ENCODE measurements around the gene NXN.
A peak's percentile ranks its signal among the peaks of the same experiment; 100 is the strongest.
"Not testable (repeated sequence)": the region's sequence is repeated elsewhere in the genome, so short reads cannot be mapped to it uniquely, and the experiment has no call there.

NXN gene

GRCh38 chr17:791829-792228, 187.7 kb downstream of the NXN start:
- no peak for DNase-seq

DNA sequence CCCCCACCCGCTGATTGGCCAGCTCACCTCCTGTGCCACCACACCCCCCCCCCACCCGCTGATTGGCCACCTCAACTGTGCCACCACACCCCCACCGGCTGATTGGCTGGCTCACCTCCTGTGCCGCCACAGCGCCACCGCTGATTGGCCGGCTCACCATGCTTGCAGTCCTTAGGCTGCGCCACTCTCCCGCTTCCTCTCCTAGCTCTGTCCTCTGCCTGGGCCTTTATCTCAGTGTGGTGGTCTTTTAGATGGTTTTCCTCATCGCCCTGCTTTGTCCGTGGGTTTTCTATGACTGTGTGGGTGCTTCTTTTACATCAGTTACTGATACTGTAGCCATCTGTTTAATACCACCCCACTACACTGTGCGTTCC, 188.7 kb downstream of the NXN start:
- DNase-seq = not testable (repeated sequence)

DNA sequence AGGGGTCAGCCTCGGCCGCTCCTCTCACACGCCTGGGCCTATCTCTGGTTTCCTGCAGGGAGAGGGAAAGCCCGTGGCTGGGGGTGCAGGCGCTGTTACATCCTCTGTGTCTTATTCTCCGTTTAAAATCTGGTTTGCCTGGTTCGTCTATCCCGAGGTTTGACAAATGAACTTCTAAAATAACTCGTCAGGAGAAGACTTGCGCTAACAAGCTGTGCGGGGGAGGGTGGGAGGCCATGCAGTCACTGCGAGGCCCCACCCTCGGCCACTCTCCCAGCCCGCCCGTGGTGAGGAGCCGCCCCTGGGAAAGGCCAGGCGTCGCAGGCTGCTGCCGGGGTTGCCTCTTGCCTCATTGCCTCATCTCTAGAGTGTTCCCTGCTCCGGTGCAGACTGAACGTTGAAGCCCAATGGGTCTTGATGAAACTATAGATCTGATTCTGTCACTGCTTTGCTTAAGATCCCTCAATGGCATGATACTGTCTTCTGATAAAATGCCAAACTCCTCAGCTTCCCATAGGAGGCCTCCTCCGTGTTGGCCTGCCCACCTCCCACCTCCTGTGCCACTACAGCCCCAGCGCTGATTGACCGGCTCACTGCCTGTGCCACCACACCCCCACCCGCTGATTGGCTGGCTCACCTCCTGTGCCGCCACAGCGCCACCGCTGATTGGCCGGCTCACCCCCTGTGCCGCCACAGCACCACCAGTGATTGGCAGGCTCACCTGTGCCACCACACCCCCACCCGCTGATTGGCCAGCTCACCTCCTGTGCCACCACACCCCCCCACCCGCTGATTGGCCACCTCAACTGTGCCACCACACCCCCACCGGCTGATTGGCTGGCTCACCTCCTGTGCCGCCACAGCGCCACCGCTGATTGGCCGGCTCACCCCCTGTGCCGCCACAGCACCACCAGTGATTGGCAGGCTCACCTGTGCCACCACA, 189.4 kb downstream of the NXN start:
- not testable (repeated sequence) for DNase-seq

- no peak for DNase-seq
Observed at GRCh38 chr17:789160-789840, 190.3 kb downstream of the NXN start.

DNA sequence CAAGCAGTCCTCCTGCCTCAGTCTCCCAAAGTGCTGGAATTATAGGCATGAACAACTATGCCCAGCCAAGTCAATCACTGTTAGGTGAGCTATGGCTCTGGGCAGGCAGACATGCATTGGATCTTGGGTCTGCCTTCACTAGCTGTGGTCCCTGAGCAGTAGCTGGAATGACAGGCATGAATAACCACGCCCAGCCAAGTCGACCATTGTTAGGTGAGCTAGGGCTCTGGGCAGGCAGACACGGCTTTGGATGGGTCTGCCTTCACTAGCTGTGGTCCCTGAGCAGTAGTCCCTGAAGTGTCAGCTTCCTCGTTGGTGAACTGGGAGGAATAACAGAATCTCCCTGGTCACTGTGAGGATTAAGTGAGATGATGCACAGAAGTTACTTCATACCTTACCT, 191.0 kb downstream of the NXN start:
- DNase-seq = no peak

DNA sequence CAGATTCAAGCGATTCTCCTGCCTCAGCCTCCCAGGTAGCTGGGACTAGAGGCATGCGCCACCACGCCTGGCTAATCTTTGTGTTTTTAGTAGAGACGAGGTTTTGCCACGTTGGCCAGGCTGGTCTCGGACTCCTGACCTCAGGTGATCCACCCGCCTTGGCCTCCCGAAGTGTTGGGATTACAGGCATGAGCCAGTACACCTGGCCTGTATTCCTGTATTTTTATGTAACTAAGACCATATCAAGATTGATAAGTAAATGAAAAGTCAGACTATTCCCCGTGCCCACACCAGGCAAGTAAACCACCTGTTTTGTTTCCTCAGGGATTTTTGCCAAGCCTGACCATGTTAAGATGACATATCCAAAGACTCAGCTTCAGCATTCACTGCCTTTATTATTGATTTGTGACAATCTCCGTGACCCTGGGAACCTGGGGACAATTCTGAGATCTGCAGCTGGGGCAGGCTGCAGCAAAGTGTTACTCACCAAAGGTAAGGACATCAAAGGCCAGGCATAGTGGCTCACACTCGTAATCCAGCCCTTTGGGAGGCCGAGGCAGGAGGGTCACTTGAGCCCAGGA, 191.8 kb downstream of the NXN start:
- DNase-seq = no peak

- DNase-seq = not testable (repeated sequence)
Observed at GRCh38 chr17:785901-786300, 193.7 kb downstream of the NXN start.

DNA sequence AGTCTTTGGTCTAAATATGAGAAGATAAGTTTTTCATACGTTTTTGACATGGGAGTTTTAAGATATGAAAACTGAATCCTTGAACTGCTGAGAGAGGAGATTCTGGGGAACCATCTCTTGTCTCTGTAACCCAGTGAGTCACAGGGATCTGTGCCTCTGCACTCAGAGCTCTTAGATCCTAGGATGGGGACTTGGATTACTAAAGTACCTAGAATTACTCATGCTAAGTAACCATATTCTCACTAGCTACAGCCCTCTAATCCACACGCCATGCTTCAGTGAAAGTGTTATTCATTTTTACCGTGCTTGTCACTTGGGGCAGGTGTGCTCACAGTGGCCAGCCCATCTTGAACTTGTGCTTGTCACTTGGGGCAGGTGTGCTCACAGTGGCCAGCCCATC, 195.4 kb downstream of the NXN start:
- DNase-seq = no peak

- peak; percentile 60 for DNase-seq
Observed at GRCh38 chr17:781805-782731, 197.5 kb downstream of the NXN start, which contains the start of the genes GLOD4 and MRM3. Gene GLOD4 (minus strand): TSS chr17:782280. CDS start chr17:782255, 25 bp downstream. Gene MRM3 (plus strand): TSS chr17:782353. CDS start chr17:782379, 26 bp downstream.

GRCh38 chr17:778096-778495, 201.5 kb downstream of the NXN start:
- DNase-seq = no peak

DNA sequence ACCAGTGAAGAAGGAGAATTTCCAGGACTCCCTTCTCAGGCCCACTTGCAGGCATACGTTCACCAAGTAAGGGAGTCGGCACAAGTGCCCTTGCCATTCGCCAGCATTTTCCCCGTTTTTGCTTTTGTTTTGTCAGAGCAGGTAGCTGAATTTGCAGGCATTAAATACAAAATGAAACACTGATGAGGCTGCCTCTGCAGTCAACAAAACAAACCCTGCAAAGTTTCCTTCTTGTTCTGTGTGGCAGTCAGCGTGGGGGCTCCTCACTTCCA, 205.3 kb downstream of the NXN start:
- DNase-seq = no peak

GRCh38 chr17:773467-774312, 205.9 kb downstream of the NXN start:
- DNase-seq = no peak

GRCh38 chr17:773016-773415, 206.6 kb downstream of the NXN start:
- DNase-seq = no peak

GRCh38 chr17:767076-767475, 212.5 kb downstream of the NXN start:
- DNase-seq = no peak

DNA sequence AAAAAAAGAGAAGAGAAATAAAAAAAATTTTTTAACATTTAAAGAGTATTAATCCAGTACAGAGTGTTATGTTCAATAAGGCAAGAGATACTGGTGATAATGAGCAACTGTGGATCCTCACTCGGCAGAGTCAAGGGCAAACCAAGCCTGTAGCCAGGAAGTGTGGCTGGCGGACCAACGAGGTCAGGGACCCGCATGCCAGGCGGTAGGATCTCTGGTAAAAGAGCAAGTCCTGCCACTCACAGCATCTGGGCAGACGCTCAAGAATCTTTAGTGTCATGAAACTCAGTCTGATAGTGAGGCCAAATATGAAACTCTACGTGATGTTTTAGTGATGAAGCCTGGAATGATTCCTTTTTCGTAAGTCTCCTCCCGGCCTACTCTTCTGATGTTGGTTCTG, 219.2 kb downstream of the NXN start:
- DNase-seq = no peak

- DNase-seq = no peak
Observed at GRCh38 chr17:759964-760363, 219.6 kb downstream of the NXN start.

DNA sequence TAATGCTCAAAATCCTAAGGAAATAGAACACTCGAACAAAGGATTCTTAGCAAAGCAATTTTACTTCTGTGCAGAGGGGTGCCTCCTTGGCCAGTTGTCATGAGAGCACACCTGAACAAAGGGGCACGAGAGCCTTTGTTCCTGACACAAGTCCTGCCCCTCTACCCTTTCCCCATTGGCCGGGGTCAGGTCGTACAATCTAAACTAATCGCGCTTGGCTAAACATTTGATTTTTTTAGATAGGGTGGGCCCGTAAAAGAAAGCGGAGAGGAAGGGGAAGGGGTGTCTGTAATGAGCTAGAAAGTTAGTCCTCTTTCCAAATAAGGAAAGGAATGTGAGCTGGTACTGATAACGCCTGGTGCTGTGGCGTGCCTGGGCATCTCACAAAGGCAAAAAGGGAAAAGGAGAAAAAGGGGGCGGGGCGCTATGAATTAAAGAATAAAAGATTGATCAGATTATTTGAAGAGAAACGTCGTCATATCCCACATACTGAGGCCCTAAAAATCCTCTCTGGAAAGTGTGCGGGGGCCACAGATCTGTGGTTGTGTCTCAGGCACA, 223.5 kb downstream of the NXN start:
- not testable (repeated sequence) for DNase-seq

GRCh38 chr17:755319-755961, 224.1 kb downstream of the NXN start:
- DNase-seq = not testable (repeated sequence)

DNA sequence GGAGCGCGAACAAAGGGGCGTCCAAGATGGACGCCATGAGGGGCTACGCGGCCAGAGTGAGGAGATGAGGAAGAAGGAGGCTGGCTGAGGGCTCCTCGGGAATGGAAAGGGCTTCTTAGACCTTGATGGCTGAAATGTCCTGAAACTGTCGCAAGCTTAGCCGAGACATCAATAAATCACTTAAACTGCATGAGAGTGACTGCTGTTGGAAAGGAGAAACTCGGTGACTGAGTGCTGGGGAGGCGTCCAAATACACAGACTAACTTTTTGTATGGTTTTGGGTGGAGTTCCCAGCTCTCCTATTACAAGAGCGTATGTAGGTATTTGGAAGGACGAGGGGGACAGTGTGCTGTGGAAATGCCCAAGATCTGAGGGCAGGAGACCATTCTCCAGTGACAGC, 226.2 kb downstream of the NXN start:
- no peak for DNase-seq

DNA sequence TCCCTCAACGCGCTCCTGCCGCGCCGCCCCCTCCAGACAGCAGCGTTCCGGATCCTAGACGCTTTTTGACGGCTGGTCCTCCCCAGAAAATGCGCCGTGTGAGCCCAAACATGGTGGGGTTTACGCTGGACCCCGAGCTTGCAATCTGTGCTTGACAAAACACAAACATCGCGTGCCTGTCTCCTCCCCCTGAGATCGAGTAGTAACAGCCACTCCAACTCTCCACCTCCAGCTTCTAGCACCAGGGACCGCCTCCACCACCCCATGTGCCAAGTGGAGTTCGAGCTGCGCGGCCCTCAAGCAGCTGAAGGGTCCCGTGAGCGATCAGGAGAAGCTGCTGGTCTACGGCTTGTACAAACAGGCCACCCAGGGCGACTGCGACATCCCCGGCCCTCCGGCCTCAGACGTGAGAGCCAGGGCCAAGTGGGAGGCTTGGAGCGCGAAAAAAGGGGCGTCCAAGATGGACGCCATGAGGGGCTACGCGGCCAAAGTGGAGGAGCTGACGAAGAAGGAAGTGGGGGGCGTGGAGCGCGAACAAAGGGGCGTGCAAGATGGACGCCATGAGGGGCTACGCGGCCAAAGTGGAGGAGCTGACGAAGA, 226.9 kb downstream of the NXN start:
- no peak for DNase-seq

Data from amniotic stem cell (primary cell).